GM13977 (cell line): ENCODE data around the gene HPGDS.

ENCODE experiments used
- DNase-seq: peaks from one replicate; pipeline ENCODE4 v3.0.0; 2012; ENCODE audit warnings: low spot score
- in situ Hi-C: fragments of 300-500 bp; cut with MboI; formaldehyde crosslinking; loops from one replicate; pipeline ENCODE4 v1.12.0; 2022; ENCODE audit warnings: low sequenced_read_pairs, low pct_unique_long_range_greater_than_20kb, mixed read lengths, inconsistent platforms; ENCODE audit not compliant: unreplicated experiment
- TF ChIP-seq, protein P1 (sequence below): IDR thresholded peaks from 2 replicates; pipeline ENCODE4 v1.5.1; 2012; ENCODE audit warnings: mild to moderate bottlenecking, control low read depth; ENCODE audit not compliant: insufficient read depth; ENCODE audit errors: extremely low read depth, missing control alignments

HPGDS gene

DNA sequence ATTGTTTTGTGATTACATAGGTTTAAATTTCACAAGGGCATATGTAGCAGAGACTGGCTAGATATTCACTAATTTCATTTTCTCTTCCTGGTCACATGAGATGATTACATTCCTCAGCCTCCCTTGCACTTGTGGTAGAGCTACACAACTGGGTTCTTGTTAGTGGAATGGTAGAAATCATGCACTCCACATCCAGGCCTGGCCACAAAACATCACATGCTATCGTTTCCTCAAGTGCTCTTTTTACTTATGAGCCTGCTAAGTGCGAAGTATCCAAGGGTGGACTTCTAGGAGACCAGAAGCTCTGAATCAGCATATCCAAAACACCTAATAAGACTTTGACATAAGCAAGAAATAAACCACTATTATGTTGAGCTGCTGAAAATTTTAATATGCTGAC lies 26.4 kb upstream of the HPGDS start:
- in situ Hi-C loops, result no loop called here
- TF ChIP-seq, protein P1, sequence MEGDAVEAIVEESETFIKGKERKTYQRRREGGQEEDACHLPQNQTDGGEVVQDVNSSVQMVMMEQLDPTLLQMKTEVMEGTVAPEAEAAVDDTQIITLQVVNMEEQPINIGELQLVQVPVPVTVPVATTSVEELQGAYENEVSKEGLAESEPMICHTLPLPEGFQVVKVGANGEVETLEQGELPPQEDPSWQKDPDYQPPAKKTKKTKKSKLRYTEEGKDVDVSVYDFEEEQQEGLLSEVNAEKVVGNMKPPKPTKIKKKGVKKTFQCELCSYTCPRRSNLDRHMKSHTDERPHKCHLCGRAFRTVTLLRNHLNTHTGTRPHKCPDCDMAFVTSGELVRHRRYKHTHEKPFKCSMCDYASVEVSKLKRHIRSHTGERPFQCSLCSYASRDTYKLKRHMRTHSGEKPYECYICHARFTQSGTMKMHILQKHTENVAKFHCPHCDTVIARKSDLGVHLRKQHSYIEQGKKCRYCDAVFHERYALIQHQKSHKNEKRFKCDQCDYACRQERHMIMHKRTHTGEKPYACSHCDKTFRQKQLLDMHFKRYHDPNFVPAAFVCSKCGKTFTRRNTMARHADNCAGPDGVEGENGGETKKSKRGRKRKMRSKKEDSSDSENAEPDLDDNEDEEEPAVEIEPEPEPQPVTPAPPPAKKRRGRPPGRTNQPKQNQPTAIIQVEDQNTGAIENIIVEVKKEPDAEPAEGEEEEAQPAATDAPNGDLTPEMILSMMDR, result no peak
- no peak for DNase-seq

DNA sequence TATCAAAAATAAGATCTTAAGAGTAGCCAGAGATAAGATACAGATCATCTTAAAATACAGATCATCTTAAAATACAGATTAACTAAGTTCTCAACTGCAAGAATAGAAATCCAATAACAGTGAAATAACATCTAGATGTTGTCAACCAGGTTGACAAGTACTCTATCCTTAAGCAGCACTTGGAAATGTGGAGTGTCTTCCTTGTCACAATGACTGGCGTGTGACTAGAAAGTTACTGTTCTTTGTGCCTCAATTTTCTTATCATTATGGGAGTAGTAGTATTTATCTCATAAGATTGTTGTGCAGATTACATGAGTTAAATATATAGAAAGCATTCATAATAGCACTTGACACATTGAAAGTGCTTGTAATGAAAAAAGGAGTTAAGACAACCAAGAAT lies 25.8 kb upstream of the HPGDS start:
- TF ChIP-seq, protein P1, result no peak
- no peak for DNase-seq
- in situ Hi-C loops, result no loop called here

DNA sequence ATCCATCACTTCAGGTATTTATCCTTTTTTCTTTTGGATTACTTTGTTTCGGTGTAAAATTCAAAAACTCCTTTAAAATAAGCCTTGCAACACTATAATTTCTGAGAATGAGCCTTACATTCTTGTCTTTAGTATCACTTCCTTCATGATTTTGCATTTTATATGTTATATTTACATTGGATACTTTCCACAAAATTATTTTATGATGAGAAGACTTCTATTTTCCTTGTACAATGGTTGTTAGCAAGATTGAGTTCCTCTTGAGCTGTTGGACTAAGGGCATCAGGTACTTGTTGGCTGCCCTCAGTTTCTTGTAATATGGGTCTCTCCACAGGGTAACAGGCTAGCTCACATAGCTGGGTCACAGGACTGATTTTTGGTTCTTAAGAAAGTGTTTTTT lies 22.7 kb upstream of the HPGDS start:
- in situ Hi-C loops, result no loop called here
- TF ChIP-seq, protein P1, result no peak
- DNase-seq, result no peak

DNA sequence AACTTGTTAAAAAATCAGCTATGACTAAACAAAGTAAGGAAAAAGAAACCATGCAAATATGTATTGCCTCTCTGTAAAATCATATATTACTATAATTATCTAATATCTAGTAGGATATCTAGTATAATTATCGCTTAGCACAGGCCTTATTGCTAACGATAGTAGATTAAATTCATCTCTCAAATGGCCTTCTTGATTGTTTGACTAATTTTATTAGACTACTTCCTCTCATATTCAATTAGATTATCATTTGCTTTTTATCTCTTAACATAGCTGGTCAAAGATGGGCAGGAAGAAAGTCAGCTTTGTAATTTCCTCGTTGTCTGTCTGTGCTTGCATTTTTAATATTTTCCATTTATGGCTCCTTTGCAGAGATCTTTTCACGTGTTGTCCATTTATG lies 21.9 kb upstream of the HPGDS start:
- TF ChIP-seq, protein P1, result no peak
- in situ Hi-C loops, result no loop called here
- DNase-seq, result no peak

DNA sequence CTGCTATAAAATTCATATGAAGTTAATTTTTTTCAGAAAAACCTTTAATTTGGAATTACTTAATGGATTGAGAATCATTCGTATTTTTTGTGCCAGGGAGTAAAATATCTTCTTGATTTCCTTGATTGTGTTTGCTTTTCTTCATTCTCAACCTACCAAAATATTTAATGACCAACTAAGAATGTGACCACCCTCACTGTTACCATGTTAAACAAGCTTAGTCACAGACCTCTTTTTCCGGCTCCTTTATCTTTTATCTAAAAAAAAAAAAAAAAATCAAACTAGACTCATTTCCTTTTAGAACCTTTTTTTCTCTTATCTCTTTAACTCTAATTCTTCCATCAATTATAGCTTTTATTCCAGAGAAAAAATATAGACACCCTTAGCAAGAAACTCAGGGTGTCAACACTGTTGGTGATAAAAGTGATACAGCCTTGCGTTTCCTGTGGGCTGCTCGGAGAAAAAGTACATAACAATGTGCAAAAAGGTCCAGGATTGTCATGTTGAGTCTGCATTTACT lies 20.6 kb upstream of the HPGDS start:
- DNase-seq, result no peak
- in situ Hi-C loops, result no loop called here

DNA sequence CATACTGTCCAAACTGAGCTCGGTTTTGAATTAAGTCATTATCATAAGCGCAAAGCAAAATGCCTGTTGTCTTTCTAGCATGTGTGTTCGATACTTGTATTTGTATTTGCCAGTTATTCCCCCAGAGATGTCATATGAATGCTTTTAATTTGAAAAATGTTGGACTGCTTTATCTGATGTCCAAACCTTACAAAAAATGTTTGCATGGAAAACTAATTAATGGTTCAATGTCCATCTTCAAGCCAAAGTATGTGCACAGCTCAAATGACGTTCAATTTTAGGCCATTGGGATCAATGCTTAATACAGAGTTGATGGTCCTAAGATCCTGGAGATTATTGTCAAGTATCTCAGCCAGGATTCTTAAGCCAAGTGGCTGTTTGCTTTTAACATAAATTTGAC lies 17.2 kb upstream of the HPGDS start:
- no peak for DNase-seq
- TF ChIP-seq, protein P1, result no peak
- in situ Hi-C loops, result no loop called here

More for the DNA sequence above, 20.6 kb upstream of the HPGDS start:
- TF ChIP-seq, protein P1, result no peak

DNA sequence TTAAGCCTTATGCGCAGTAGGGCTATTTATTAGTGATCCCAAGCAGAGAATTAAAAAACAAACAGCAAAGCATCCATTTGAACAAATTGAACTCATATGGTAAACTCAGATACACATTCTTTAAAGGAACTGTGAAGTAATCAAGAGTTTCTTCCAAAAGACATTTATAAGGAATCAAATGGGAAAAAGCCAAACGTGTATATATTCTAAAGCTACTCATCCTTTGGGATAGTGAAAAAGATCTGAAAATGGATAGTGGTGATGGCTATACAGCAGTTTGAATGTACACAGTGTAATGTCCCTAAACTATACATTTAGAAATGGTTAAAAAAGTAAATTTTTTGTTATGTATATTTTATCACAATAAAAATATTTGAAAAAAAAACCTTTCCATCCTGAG lies 16.6 kb upstream of the HPGDS start:
- TF ChIP-seq, protein P1, result no peak
- in situ Hi-C loops, result no loop called here
- DNase-seq, result no peak
